ENCODE data around the gene TRMT112. TPM values are rescaled to one million over a fixed set of nuclear protein-coding genes. Genes with fewer than 3 reads are reported as not detected.
"Not testable (repeated sequence)": the region's sequence is repeated elsewhere in the genome, so short reads cannot be mapped to it uniquely, and the experiment has no call there.

TRMT112 gene
- total RNA-seq, 1 donor from 2014 or later, result 92.8 TPM

DNA sequence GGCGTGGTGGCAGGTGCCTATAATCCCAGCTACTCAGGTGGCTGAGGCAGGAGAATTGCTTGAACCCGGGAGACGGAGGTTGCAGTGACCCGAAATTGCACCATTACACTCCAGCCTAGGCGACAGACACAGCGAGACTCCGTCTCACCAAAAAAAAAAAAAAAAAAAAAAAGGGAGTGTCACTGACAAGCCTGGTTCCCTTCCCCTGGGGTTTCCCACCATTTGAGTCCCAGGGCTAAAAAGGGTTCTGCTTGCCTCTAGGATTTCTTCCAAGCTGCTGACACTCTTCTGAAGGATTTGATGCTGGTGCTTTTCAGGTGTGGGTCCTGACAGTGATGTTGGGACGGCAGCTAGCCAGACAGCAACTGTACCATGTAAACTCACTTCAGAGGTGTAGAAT is 21.4 kb upstream of the TRMT112 start:
- ATAC-seq (no peak), DNase-seq (ENCODE audit: missing footprints) (no peak)
- intact Hi-C loops (cut with DNase I), result no loop called here

DNA sequence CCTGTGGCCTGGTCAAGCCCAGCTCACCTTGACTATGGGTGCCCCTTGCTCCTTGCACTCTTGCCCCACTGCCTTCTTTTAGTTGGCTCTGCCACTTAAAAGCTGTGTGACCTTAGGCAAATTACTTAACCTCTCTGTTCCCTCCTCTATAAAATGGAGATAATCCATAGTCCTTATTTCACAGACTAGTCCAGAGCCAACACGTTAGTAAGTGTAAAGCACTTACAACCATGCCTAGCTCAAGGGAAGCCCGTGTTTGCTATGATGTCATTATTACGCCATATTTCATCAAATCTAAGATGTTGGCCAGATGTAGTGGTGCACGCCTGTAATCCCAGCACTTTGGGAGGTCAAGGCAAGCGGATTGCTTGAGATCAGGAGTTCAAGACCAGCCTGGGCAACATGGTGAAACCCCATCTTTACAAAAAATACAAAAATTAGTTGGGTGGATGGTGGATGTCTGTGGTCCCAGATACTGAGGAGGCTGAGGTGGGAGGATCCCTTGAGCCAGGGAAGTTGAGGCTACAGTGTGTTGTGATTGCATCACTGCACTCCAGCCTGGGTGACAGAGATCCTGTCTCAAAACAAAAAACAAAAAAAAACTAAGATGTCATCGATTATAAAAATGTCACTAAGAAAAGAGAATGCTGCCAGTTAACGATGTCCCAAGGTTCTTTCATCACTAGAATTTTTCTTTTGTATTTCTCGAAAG is 20.3 kb upstream of the TRMT112 start:
- ATAC-seq (no peak), DNase-seq (ENCODE audit: missing footprints) (no peak)
- intact Hi-C loops (cut with DNase I), result no loop called here

GRCh38 chr11:64334764-64335735 is 17.7 kb upstream of the TRMT112 start:
- intact Hi-C loops (cut with DNase I), result no loop called here
- ATAC-seq, result peak; percentile 32

GRCh38 chr11:64333556-64333955 is 16.2 kb upstream of the TRMT112 start:
- ATAC-seq (no peak), DNase-seq (ENCODE audit: missing footprints) (no peak)
- intact Hi-C loops (cut with DNase I), result no loop called here

More at GRCh38 chr11:64334764-64335735, 17.7 kb upstream of the TRMT112 start:
- no peak for DNase-seq (ENCODE audit: missing footprints)

DNA sequence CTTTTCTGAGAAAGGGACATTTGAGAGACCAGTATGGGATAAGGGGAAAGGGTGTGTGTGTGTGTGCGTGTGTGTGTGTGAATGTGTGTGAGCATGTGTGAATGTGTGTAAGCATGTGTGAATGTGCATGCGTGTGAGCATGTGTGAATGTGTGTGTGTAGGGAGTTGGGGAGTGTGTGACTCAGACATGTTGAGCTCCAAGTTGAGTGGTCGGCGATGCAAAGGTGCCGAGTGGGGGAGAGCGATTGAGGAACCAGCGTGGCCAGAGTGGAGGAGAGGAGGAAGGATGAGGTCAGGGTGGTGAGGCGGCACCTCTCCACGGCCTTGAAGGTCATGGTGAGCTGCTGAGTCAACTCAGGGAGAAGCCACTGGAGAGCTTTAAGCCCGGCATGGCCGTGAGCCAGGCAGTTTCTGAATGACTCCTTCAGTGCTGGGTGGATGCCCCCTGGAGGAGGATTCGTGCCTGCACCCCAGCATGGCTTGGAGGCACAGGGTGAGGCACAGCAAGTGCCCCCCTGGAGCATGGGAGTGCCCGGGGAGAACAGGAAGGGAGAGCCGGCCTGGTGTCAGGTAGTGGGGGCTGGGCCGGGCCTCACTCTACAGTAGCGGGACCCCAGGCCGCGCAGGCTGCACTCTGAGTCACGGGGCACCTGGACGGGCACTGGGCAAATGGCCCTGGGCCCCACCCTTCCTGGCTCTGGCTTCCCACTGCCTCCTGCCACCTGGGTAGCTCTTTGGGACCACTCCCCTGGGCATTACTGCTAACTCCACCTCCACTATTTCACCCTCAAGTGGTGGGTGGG is 14.4 kb upstream of the TRMT112 start:
- DNase-seq (ENCODE audit: missing footprints) (peak; percentile 87), ATAC-seq (peak; percentile 57)
- intact Hi-C loops (cut with DNase I), result no loop called here

DNA sequence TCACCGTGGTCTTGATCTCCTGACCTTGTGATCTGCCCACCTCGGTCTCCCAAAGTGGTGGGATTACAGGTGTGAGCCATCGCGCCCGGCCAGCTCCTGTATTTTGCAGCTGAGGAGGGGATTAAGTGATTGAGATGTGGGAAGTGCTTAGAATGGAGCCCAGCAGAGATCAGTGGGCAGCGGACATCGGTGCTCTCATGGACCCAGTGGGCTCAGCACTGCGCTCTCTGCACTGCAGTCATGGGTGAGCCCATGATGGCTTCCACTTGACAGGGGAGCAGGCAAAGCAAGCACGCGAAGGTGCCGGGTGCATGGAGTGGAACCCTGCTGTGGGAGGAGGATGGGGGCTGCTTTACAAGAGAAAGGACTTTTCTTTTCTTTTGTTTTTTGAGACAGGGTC is 13.5 kb upstream of the TRMT112 start:
- DNase-seq (ENCODE audit: missing footprints) (no peak), ATAC-seq (no peak)
- intact Hi-C loops (cut with DNase I), result no loop called here

DNA sequence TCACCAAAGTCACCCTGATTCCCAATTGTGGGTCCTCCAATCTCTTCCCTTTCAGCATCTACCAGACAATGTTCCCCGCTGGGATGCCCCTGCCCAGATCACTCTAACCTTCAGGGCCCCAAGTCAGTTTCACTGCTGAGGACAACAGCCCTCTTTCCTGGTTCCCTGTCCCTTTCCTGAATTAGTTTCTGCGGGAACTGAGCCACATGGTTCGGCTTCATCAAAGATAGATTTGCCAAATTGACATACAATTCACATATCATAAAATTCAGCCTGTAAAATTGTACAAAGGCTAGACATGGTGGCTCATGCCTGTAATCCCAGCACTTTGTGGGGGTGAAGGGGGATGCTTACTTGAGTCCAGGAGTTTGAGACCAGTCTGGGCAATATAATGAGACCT is 10.6 kb upstream of the TRMT112 start:
- DNase-seq (ENCODE audit: missing footprints) (no peak), ATAC-seq (no peak)
- intact Hi-C loops (cut with DNase I), result no loop called here

DNA sequence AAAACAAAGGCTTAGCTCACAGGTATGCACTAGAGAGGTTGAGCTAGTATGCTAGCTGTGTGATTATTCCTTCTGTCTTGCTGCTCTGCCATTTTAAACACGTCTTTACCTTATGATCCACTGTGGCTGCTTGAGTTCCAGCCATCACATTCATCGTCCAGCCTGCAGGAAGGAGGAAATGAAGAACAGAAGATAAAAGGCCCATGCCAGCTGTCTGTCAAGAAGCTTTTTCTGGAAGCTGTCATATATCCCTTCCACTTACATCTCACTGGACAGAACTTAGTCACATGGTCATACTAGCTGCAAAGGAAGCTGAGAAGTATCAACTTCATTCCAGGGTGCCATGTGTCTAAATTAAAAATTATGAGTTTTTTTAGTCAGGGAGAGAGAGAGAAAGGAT is 10.0 kb upstream of the TRMT112 start:
- no peak for DNase-seq (ENCODE audit: missing footprints)
- intact Hi-C loops (cut with DNase I), result no loop called here
- no peak for ATAC-seq

GRCh38 chr11:64324692-64325469 is 7.5 kb upstream of the TRMT112 start:
- intact Hi-C loops (cut with DNase I), result no loop called here
- DNase-seq (ENCODE audit: missing footprints) (no peak), ATAC-seq (no peak)

DNA sequence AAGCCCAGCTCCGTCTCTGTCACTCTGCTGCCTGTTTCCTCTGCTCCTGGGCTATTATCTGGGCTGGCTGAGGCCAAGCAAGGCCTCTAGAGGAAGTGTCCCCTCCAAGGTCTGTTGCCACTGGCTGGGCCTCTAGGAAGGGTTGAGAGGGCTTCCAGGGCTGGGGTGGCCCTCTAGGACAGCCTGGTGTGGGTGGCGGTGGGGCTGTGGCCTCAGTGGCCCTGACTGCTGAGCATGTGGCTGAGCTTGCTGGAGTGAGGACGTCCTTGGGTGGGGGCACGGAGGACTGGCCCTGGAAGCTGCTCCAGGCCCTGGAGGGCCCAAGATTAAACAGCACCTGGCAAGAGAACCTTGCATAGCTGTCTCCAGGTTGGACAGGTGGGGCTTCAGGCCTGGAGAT is 6.6 kb upstream of the TRMT112 start:
- ATAC-seq; intact Hi-C loops (cut with DNase I); DNase-seq (ENCODE audit: missing footprints): not testable (repeated sequence)

DNA sequence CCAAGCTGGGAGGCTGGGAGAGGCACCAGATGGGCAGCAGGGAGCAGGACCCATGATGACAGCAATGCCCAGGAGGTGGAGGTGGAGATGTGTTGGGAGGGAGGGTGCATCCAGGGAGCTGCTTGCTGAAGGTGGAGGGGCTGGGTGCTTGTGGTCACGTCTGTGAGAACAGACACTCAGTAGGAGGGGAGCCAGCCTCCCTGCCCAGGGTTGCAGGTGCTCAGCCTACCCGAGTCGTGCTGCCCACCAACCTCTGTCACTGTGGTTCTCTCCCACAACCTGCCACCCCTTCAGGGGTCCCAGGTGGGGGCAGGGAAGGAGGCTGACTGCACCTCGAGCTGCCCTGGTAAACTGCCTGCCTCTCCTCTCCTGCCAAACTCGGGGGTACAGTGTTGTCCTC is 6.0 kb upstream of the TRMT112 start:
- intact Hi-C loops (cut with DNase I), result no loop called here
- ATAC-seq (no peak), DNase-seq (ENCODE audit: missing footprints) (no peak)

GRCh38 chr11:64322925-64323260 is 5.5 kb upstream of the TRMT112 start:
- ATAC-seq (no peak), DNase-seq (ENCODE audit: missing footprints) (no peak)
- intact Hi-C loops (cut with DNase I), result no loop called here

- no peak for ATAC-seq
- no peak for DNase-seq (ENCODE audit: missing footprints)
- intact Hi-C loops (cut with DNase I), result no loop called here
Measured at GRCh38 chr11:64321533-64321932, 4.2 kb upstream of the TRMT112 start.

DNA sequence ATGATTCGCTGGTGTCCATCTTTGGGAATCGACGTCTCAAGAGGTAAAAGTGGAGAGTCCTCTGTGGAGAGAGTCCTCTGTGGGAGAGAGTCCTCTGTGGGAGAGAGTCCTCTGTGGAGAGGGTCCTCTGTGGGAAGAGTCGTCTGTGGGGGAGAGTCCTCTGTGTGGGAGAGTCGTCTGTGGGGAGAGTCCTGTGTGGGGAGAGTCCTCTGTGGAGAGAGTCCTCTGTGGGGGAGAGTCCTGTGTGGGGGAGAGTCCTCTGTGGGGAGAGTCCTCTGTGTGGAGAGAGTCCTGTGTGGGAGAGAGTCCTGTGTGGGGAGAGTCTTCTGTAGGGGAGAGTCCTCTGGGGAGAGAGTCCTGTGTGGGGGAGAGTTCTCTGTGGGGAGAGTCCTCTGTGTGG is 3.7 kb upstream of the TRMT112 start:
- intact Hi-C loops (cut with DNase I), result no loop called here
- ATAC-seq (no peak), DNase-seq (ENCODE audit: missing footprints) (no peak)

DNA sequence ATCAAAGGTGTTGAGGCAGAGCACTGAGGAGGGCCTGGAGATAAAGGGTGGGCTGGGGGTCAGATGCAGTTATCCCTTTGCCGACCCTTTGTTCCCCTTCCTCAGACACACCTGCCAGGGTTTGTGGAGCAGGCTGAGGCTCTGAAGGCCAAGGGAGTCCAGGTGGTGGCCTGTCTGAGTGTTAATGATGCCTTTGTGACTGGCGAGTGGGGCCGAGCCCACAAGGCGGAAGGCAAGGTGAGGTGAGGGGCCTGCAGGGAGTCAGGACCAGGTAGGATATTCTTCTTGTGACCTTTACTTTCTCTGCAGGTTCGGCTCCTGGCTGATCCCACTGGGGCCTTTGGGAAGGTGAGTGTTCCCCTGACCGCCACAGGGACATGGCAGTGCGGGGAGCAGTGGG is 3.2 kb upstream of the TRMT112 start:
- no peak for ATAC-seq

GRCh38 chr11:64318766-64319761 is 1.7 kb upstream of the TRMT112 start:
- intact Hi-C loops (cut with DNase I), result loop anchor here (1.0 kb wide), 1 partner anchor 36 kb away; no protein-coding TSS in a partner anchor
- no peak for DNase-seq (ENCODE audit: missing footprints)
- ATAC-seq, result no peak

More for the DNA sequence above, 3.2 kb upstream of the TRMT112 start:
- intact Hi-C loops (cut with DNase I), result no loop called here
- DNase-seq (ENCODE audit: missing footprints), result no peak

All from Right ventricle myocardium inferior (tissue), 1 donor.